ENCODE data around the gene CHGA.

DNA sequence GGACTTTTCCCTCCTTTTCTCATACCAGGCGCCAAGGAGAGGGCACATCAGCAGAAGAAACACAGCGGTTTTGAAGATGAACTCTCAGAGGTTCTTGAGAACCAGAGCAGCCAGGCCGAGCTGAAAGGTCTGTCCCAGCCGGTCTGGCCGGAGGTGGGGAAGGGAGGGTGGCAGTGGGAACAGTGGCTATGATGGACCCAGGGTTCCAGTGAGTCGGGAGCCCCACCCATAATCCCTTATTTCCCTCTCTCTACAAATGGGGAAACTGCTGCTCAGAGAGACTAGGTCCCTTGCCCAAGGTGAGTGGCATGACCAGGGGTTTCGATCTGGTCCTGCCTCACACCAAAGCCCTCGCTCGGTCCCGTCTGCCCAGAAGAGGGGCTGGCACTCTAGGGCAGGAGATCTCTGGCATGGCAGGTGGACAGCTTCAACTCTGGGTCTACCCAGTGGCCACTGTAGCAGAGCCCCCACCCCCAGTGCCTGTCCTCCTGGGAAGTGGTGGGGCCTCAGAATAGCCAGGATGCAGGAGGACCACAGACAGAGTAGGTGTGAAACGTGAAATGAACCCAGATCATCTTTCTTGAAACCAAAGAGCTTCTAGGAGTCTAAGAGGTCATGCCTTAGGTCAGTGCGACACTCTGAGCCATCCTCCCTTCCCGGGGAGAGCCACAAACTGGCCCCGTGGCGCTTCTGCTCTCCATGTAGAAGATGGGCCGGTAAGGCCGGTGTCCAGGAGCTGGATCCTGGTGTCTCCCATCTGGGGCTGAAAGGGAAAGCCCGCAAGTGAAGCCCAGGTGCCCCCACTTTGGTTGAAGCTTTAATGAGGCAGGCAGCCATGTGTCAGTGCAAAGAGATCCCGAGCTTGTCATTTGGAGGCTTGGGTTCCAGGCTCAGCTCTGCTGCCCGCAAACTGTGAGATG lies 7.0 kb downstream of the CHGA start:
- TF ChIP-seq, protein P1, sequence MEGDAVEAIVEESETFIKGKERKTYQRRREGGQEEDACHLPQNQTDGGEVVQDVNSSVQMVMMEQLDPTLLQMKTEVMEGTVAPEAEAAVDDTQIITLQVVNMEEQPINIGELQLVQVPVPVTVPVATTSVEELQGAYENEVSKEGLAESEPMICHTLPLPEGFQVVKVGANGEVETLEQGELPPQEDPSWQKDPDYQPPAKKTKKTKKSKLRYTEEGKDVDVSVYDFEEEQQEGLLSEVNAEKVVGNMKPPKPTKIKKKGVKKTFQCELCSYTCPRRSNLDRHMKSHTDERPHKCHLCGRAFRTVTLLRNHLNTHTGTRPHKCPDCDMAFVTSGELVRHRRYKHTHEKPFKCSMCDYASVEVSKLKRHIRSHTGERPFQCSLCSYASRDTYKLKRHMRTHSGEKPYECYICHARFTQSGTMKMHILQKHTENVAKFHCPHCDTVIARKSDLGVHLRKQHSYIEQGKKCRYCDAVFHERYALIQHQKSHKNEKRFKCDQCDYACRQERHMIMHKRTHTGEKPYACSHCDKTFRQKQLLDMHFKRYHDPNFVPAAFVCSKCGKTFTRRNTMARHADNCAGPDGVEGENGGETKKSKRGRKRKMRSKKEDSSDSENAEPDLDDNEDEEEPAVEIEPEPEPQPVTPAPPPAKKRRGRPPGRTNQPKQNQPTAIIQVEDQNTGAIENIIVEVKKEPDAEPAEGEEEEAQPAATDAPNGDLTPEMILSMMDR (IDR thresholded peaks at IDR 0.05) = no peak
- TF ChIP-seq ZFX (IDR thresholded peaks at IDR 0.05; ENCODE audit: borderline replicate concordance) = no peak
